HL-60/S4 treated with phorbol 12-myristate 13-acetate at 8.2 ng/mL for 4 days and 3 days (cell line): ENCODE results near the gene PPP1R18.

Experiments
- in situ Hi-C: fragments of 300-500 bp; cut with MboI; formaldehyde crosslinking; loops from 2 replicates; pipeline ENCODE4 v1.15.0; 2022; ENCODE audit warnings: low sequenced_read_pairs

Gene PPP1R18

DNA sequence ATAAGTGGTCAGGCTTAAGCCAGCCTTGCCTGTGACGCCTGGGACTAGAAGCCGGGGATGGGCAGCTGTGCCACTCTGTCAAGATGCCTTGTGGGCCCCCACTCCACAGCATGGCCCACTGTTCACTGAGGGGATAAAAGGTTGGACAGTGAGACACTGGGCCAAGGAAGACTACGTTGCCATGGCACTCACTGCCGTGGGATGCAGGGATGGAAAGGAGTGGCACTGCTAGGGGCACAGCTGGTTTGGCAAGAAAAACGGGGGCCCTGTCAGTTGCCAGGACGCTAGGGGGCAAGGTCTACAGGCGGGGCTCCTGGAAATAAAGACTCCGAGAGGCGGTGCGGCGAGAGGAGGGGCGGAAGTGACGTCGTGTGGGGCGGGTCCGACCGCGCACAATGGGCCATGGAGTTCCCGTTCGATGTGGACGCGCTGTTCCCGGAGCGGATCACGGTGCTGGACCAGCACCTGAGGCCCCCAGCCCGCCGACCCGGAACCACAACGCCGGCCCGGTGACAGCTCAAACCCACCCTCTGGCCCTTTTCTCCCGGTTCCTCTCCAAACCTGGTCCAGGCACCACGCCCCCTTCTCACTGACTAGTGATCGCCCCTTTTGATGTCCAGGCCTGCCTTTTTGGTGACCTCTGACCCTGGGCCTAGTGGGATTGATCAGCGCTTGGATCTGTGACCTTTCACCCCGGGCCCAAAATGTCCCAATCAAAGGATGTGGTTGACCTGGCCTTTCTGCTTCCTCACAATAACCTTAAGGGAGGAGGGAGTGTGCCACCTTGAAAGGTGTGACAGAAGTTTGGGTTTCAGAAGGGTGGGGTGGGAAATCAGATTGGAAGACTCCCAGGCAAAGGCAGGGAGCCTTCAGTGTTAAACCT is 59.7 kb downstream of the PPP1R18 start, which contains the start of gene ATAT1:
Gene ATAT1, plus strand, starts transcription at position 391 of the 883 bp plus-strand sequence.
- in situ Hi-C loops, result no loop called here
